ENCODE data around the gene KLK12. TPM values are rescaled to one million over a fixed set of nuclear protein-coding genes. Genes with fewer than 3 reads are reported as not detected.

The KLK12 gene
- total and polyA plus RNA-seq, 2 of the 13 experiments (the other 11 are each of a cell fraction or from before 2014, with no cell fraction given) = not detected

DNA sequence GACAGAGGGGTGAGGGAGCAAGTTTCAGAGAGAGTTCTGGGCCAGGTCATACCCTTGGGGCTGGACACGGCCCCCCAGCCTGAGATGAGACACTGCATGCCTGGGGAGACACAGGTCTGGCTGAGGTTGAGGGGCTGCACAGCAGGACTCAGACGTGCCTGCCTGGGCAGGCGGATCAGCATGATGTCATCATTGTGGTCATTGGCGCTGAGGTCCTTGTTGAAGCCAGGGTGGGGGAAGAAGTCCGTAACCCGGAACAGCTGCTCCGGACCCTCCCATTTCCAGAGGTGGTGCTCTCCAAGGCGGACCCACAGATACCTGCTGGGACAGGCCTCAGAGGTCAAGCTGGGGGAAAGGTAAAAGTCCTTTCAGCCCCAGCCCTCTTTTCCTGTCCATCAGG, 28.4 kb downstream of the KLK12 start:
- Histone ChIP-seq H3K4me3 (replicated peaks in 1 of 3; ENCODE audit: insufficient read depth in 1 of 3, low read depth in 2 of 3, low read length in 3 of 3) (no peak overlapping the region), H3K9ac (ENCODE audit: insufficient read depth, low read depth, low read length) (no peak overlapping the region), H3K27ac (ENCODE audit: extremely low read length, insufficient read depth, low read length) (no peak overlapping the region), H3K36me3 (replicated peaks in 1 of 2; ENCODE audit: control insufficient read depth in 1 of 2, insufficient read depth in 2 of 2, low read length in 2 of 2) (no peaks in the 10 kb centered on the region), H3K9me3 (ENCODE audit: low read length) (no peaks in the 10 kb centered on the region), H2AFZ (ENCODE audit: low read length) (no peak overlapping the region), H3K27me3 (ENCODE audit: control insufficient read depth in 1 of 2, insufficient read depth in 2 of 2, low read length in 2 of 2) (peaks cover 1 to 7% of the 10 kb centered on the region in 2 experiments; a peak in 2 of 5 replicates), H3K4me2 (ENCODE audit: low read depth, low read length) (no peak overlapping the region), H4K20me1 (ENCODE audit: insufficient read depth, low read length) (no peaks in the 10 kb centered on the region), H3K4me1 (ENCODE audit: insufficient read depth, low read length) (no peaks in the 10 kb centered on the region), H3K79me2 (ENCODE audit: insufficient read depth, low read length) (no peaks in the 10 kb centered on the region)
- ChIA-PET POLR2A (no interaction called here), CTCF (ENCODE audit: low intra/inter-chr PET ratio, low total read pairs) (no interaction called here)
- 0% methylated on average over 1 of the region's 8 CpGs for WGBS (ENCODE audit: low lambda C conversion rate)
- DNase-seq (ENCODE audit: low spot score) = no peak
- in situ Hi-C loops (cut with HindIII; ENCODE audit: extremely low pct_ligation_motif_present, low pct_unique_long_range_greater_than_20kb) (no loop called here), intact Hi-C loops (cut with micrococcal nuclease; ENCODE audit: unreplicated experiment) (no loop called here)
- no peak for FAIRE-seq
- TF ChIP-seq SNAPC2 (CRISPR knock-in tag; IDR thresholded peaks at IDR 0.05) (no peak), ATF7 (IDR thresholded peaks at IDR 0.05) (peak; percentile 81), ATF7 (CRISPR knock-in tag; IDR thresholded peaks at IDR 0.05) (no peak)
- BruUV-seq (replicated peaks) = no TSS peak
- no peak for ATAC-seq

DNA sequence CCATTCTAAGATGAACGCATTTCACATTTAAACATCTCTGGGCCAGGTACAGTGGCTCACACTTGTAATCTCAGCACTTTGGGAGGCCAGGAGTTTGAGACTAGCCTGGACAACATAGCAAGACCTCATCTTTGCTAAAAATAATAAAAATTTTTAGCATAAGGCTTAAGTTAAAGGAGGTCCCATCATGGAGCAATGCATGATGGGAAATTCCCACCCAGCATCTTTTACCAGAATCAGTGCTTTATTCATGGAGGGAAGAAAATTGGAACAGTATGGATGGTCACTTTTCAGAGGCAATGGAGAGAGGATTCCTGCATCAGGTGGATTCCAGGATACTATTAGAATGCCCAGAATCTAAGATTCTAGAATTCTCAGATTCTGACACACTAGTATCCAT, 29.6 kb downstream of the KLK12 start:
- no peak overlapping the region for H2AFZ ChIP-seq (ENCODE audit: low read length)
- no peaks in the 10 kb centered on the region for H3K9me3 ChIP-seq (ENCODE audit: low read length)
- no peak for TF ChIP-seq ZNF556 (CRISPR knock-in tag; IDR thresholded peaks at IDR 0.05; ENCODE audit: borderline replicate concordance)
- TF ChIP-seq ZNF280B (CRISPR knock-in tag; IDR thresholded peaks at IDR 0.05; ENCODE audit: borderline replicate concordance) = no peak
- TF ChIP-seq NFE2L2 (IDR thresholded peaks at IDR 0.05; ENCODE audit: low read length) = no peak
- no peak for TF ChIP-seq FOXP1 (IDR thresholded peaks at IDR 0.05)
- TF ChIP-seq FOXP1 (CRISPR knock-in tag; IDR thresholded peaks at IDR 0.05) = no peak
- TF ChIP-seq MIXL1 (CRISPR knock-in tag; IDR thresholded peaks at IDR 0.05) = no peak
- no peak for TF ChIP-seq MXI1 (IDR thresholded peaks at IDR 0.05; ENCODE audit: borderline replicate concordance, low read depth, low read length)
- TF ChIP-seq ZNF703 (CRISPR knock-in tag; IDR thresholded peaks at IDR 0.05; ENCODE audit: borderline replicate concordance) = no peak
- TF ChIP-seq SP140L (CRISPR knock-in tag; IDR thresholded peaks at IDR 0.05; ENCODE audit: borderline replicate concordance) = no peak
- TF ChIP-seq TBX2 (CRISPR knock-in tag; IDR thresholded peaks at IDR 0.05; ENCODE audit: borderline replicate concordance) = no peak
- TF ChIP-seq PTBP1 (IDR thresholded peaks at IDR 0.05; ENCODE audit: low read depth, low read length, poor library complexity, severe bottlenecking) = no peak
- TF ChIP-seq CREM (IDR thresholded peaks at IDR 0.05) = no peak
- no peak for TF ChIP-seq CREM (CRISPR knock-in tag; IDR thresholded peaks at IDR 0.05)
- no peak for TF ChIP-seq CERS6 (CRISPR knock-in tag; IDR thresholded peaks at IDR 0.05)
- no peak for TF ChIP-seq FOXO1 (CRISPR knock-in tag; IDR thresholded peaks at IDR 0.05)
- no peak overlapping the region for H3K27ac ChIP-seq (ENCODE audit: extremely low read length, insufficient read depth, low read length)
- BruUV-seq (replicated peaks) = no TSS peak
- H3K9ac ChIP-seq (ENCODE audit: insufficient read depth, low read depth, low read length) = no peak overlapping the region
- 22% methylated on average over 1 of the region's 1 CpG for WGBS (ENCODE audit: low lambda C conversion rate)
- FAIRE-seq = no peak
- H3K4me3 ChIP-seq (replicated peaks in 1 of 3; ENCODE audit: insufficient read depth in 1 of 3, low read depth in 2 of 3, low read length in 3 of 3) = no peak overlapping the region
- H3K36me3 ChIP-seq (replicated peaks in 1 of 2; ENCODE audit: control insufficient read depth in 1 of 2, insufficient read depth in 2 of 2, low read length in 2 of 2) = no peaks in the 10 kb centered on the region
- intact Hi-C loops (cut with micrococcal nuclease; ENCODE audit: unreplicated experiment) = no loop called here
- peaks cover 3 to 10% of the 10 kb centered on the region in 2 experiments; a peak in 3 of 5 replicates for H3K27me3 ChIP-seq (ENCODE audit: control insufficient read depth in 1 of 2, insufficient read depth in 2 of 2, low read length in 2 of 2)
- no peak for ATAC-seq
- H4K20me1 ChIP-seq (ENCODE audit: insufficient read depth, low read length) = no peaks in the 10 kb centered on the region
- no peak for DNase-seq (ENCODE audit: low spot score)
- no peak overlapping the region for H3K4me2 ChIP-seq (ENCODE audit: low read depth, low read length)
- no peaks in the 10 kb centered on the region for H3K4me1 ChIP-seq (ENCODE audit: insufficient read depth, low read length)
- no peaks in the 10 kb centered on the region for H3K79me2 ChIP-seq (ENCODE audit: insufficient read depth, low read length)
- ChIA-PET CTCF (ENCODE audit: low intra/inter-chr PET ratio, low total read pairs) (no interaction called here), POLR2A (no interaction called here)
- in situ Hi-C loops (cut with HindIII; ENCODE audit: extremely low pct_ligation_motif_present, low pct_unique_long_range_greater_than_20kb) = no loop called here

All from HepG2 (cell line).